Activated naive CD4-positive, alpha-beta T cell (primary cell): ENCODE measurements around the gene NQO2.
"Not testable (repeated sequence)": the region's sequence is repeated elsewhere in the genome, so short reads cannot be mapped to it uniquely, and the experiment has no call there.

Experiments used
- DNase-seq, 4 experiments: peaks; one replicate each; lab custom pipeline; 2025; lab: John Stamatoyannopoulos, UW

Gene NQO2

GRCh38 chr6:3037638-3038365 is 38.1 kb downstream of the NQO2 start:
- no peak for DNase-seq

GRCh38 chr6:3039384-3039783 is 39.7 kb downstream of the NQO2 start:
- no peak for DNase-seq

- DNase-seq: no peak
These were observed 41.5 kb downstream of the NQO2 start for GRCh38 chr6:3041147-3041546.

- no peak for DNase-seq
These were observed 41.9 kb downstream of the NQO2 start for GRCh38 chr6:3041606-3042005.

GRCh38 chr6:3045369-3045768 is 45.7 kb downstream of the NQO2 start:
- DNase-seq: no peak

- no peak for DNase-seq
These were observed 46.1 kb downstream of the NQO2 start for GRCh38 chr6:3045777-3046176.

- DNase-seq: no peak
These were observed 46.6 kb downstream of the NQO2 start for GRCh38 chr6:3046295-3046694.

GRCh38 chr6:3048009-3048408 is 48.3 kb downstream of the NQO2 start:
- DNase-seq: not testable (repeated sequence)

- DNase-seq: no peak
These were observed 53.0 kb downstream of the NQO2 start for GRCh38 chr6:3052481-3053230.

DNA sequence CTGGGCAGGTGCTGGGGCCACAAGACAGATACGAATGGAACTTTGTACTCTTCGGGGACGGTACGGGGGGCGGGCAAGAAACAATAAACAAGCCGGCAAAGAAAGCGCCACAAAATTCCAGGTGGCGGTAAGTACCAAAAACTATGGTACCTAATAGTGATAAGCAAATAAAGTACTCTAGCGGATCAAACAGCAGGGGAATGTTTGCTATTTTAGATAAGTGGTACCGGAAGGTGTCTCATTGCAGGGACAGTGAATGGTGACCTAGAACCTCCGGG is 53.5 kb downstream of the NQO2 start:
- DNase-seq: no peak

DNA sequence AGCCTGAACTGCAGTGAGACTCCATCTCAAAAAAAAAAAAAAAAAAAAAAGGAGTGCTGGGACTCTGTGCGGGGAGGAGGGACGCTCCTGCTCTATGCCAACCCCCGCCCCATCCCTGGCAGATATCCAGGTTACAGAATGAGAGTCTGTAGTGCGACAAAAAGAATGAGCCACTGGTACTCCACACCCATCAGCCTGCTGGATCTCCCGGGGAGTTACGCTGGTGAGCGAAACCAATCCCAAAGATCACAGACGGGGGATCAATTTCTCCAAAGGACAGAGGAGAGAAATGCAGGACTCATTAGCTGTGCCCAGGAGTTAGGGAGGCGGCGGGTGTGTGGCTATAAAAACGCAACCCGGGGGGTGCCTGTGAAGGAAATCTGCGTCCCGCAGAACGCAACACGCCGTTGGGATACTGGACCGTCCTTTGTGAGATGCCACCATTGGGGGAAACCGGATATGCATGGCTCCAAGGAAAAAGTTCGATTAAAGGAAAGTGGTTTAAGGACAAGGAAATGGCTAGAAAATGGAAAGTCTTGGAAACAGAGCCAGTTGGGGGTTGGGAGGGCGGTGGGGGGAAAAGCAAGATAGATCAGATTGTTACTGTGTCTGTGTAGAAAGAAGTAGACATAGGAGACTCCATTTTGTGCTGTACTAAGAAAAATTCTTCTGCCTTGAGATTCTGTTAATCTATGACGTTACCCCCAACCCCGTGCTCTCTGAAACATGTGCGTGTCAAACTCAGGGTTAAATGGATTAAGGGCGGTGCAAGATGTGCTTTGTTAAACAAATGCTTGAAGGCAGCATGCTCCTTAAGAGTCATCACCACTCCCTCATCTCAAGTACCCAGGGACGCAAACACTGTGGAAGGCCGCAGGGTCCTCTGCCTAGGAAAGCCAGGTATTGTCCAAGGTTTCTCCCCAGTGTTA is 54.8 kb downstream of the NQO2 start:
- DNase-seq: not testable (repeated sequence)

- not testable (repeated sequence) for DNase-seq
These were observed 55.4 kb downstream of the NQO2 start for GRCh38 chr6:3055158-3055499.

DNA sequence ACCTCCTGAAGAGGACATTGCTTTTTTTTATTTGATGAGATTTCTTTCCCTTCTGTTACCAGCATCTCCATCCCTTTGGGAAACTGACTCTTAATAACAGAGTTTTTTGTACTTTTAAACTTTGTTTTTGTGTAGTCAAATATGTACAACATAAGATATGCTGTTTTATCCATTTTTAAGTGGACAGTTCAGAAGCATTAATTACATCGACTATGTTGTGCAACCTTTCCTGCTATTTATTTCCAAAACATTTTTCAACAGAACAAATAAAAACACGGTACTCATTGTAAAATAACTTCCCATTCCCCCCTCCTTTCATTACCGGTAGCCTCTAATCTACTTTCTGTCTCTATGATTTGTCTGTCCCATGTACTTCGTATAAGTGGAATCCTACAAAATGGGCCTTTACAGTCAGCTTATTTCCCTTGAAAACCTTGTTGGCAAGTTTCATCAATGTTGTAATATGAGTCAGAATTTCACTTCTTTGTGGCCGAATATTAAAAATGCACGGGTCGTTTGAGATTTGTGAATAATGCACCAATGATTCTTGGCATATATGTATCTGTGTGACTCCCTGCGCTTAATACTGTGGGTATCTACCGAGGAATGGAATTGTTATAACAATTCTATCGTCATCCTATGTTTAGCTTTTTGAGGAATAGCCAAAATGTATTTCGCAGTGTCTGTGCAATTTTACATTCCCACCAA is 57.5 kb downstream of the NQO2 start:
- no peak for DNase-seq

DNA sequence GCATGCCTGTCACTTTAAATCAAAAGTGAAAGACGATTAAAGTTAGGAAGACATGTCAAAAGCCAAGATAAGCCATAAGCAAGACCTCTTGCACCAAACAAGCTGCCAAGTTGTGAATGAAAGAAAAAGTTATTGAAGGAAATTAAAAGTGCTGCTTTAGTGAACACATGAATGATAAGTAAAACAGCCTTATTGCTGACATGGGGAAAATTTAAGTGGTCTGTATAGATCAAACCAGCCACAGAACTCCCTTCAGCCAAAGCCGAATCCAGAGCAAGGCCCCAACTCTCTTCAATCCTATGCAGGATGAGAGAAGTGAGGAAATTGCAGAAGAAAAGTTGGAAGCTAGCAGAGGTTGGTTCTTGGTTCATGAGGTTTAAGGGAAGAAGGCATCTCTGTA is 59.3 kb downstream of the NQO2 start:
- DNase-seq: no peak

DNA sequence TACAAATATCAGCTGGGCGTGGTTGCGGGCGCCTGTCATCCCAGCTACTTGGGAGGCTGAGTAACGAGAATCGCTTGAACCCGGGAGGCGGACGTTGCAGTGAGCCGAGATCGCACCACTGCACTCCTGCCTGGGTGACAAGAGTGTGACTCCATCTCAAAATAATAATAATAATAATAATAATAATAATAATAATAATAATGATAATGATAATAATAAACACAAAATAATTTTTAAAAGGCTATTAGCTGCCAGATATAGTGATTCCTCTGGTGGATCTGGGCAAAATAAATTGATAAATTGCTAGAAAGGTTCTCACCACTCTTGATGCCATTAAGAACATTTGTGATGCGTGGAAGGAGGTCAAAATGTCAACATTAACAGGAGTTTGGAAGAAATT is 60.4 kb downstream of the NQO2 start:
- DNase-seq: not testable (repeated sequence)

DNA sequence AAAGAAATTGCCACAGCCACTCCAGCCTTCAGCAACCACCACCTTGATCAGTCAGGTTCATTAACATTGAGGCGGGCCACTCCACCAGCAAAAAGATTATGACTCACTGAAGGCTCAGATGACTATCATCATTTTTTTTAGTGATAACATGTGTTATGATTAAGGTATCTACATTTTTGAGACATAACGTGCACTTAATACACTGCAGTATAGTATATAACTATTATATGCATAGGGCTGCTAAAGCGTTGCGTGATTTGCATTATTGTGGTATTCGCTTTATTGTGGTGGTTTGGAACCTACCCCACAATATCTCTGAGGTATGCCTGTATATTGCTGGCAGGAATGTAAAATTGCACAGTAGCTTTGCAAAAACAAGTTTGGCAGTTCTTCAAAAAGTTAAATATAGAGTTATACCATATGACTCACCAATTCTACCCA is 61.8 kb downstream of the NQO2 start:
- no peak for DNase-seq

DNA sequence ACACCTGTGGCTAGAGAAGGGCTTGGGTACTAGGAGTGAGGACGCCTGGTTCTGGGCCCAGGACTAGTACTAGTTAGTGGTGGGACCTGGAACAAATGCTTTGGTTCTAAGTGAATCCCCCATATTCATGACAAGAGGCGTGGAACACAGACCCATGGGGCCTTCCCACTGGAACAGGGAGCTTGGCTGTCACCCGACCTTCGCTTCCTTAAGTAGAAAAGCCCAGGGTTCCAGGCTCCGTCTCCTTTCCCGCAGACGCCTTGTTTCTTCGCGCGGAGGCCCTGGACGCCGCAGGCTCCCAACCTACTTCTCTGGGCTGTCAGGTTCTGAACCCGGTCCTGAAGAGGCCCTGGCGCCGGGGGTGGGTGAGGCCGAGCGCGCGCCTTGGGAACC is 63.6 kb downstream of the NQO2 start:
- not testable (repeated sequence) for DNase-seq

- peak; percentile 57 to 84 (median 76) for DNase-seq
These were observed 64.3 kb downstream of the NQO2 start for GRCh38 chr6:3063733-3064700.

- peak; percentile 83 to 95 (median 90) for DNase-seq
These were observed 68.9 kb downstream of the NQO2 start, which contains the start of gene RIPK1 for GRCh38 chr6:3068329-3069214. RIPK1 (plus strand) TSS chr6:3068494; CDS start chr6:3076824, 8,330 bp downstream.
